IPS-20b (cell line): ENCODE data around the gene RAB10.
"Not testable (repeated sequence)": the region's sequence is repeated elsewhere in the genome, so short reads cannot be mapped to it uniquely, and the experiment has no call there.

Source experiments
- H3K27ac ChIP-seq: one replicate; pipeline ENCODE4 v1.5.1; 2013; ENCODE audit warnings: low read length
- H3K27me3 ChIP-seq: 2 replicates; pipeline ENCODE4 v1.6.1; 2013; ENCODE audit warnings: mild to moderate bottlenecking, low read length, inconsistent platforms; ENCODE audit not compliant: insufficient read depth
- H3K36me3 ChIP-seq: 2 replicates; pipeline ENCODE4 v1.6.1; 2013; ENCODE audit warnings: low read depth, mild to moderate bottlenecking, inconsistent platforms, low read length, moderate library complexity; ENCODE audit not compliant: insufficient read depth
- H3K4me1 ChIP-seq: 2 replicates; pipeline ENCODE4 v1.6.1; 2013; ENCODE audit warnings: mild to moderate bottlenecking, control low read depth, inconsistent platforms, low read length, moderate library complexity; ENCODE audit not compliant: insufficient read depth
- H3K4me3 ChIP-seq: 2 replicates; pipeline ENCODE4 v1.5.1; 2013; ENCODE audit warnings: mild to moderate bottlenecking, low read length, inconsistent platforms
- H3K9ac ChIP-seq: 2 replicates; pipeline ENCODE4 v1.6.1; 2013; ENCODE audit warnings: low read depth, mild to moderate bottlenecking, inconsistent platforms, low read length, moderate library complexity
- H3K9me3 ChIP-seq: 2 replicates; pipeline ENCODE4 v1.6.1; 2013; ENCODE audit warnings: mild to moderate bottlenecking, low read depth, low read length, inconsistent platforms; ENCODE audit not compliant: insufficient read depth

The RAB10 gene

GRCh38 chr2:26033818-26034636 lies at the start of gene RAB10:
TSS of gene RAB10 (plus strand) at chr2:26034084. CDS start at chr2:26034609, 525 bp downstream.
- H3K4me3 ChIP-seq: peak within 1 kb of the TSS; percentile 100
- no peaks in the 10 kb centered on the region for H3K27me3 ChIP-seq
- peaks cover 6% of the 10 kb centered on the region; the same call in 1 of the 2 replicates for H3K36me3 ChIP-seq

GRCh38 chr2:25988134-25988533 lies 45.8 kb upstream of the RAB10 start:
- no peak overlapping the region for H3K9ac ChIP-seq
- H3K27me3 ChIP-seq: no peaks in the 10 kb centered on the region
- H3K36me3 ChIP-seq: no peaks in the 10 kb centered on the region
- no peaks in the 10 kb centered on the region for H3K9me3 ChIP-seq
- H3K4me3 ChIP-seq: no peak overlapping the region
- H3K27ac ChIP-seq: no peak overlapping the region
- H3K4me1 ChIP-seq: no peaks in the 10 kb centered on the region

More at GRCh38 chr2:26033818-26034636, at the start of gene RAB10:
- no peaks in the 10 kb centered on the region for H3K9me3 ChIP-seq
- peaks cover 7% of the 10 kb centered on the region for H3K4me1 ChIP-seq
- H3K27ac ChIP-seq: peak within 1 kb of the TSS; percentile 97
- peak within 1 kb of the TSS; percentile 97 for H3K9ac ChIP-seq

DNA sequence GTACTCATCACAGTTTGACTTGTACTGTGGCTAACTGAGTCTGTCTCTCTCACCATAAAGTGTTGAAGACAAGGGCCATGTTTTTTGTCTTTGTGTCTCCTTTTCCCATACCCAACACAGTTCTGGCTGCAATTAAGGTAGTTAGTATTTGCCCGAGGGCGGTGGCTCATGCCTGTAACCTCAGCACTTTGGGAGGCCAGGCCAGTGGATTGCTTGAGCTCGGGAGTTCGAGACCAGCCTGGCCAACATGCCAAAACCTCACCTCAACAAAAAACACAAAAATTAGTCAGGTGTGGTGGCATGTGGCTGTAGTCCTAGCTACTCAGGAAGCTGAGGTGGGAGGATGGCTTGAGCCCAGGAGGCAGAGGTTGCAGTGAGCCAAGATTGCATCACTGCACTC lies 44.7 kb upstream of the RAB10 start:
- Histone ChIP-seq H3K4me1 (no peaks in the 10 kb centered on the region), H3K36me3 (no peaks in the 10 kb centered on the region), H3K27me3 (no peaks in the 10 kb centered on the region), H3K9ac (no peak overlapping the region), H3K4me3 (no peak overlapping the region), H3K9me3 (no peaks in the 10 kb centered on the region), H3K27ac (no peak overlapping the region)

GRCh38 chr2:25991965-25992364 lies 41.9 kb upstream of the RAB10 start:
- Histone ChIP-seq H3K27ac (no peak overlapping the region), H3K4me3 (no peak overlapping the region), H3K36me3 (no peaks in the 10 kb centered on the region), H3K9me3 (no peaks in the 10 kb centered on the region), H3K27me3 (no peaks in the 10 kb centered on the region), H3K9ac (no peak overlapping the region), H3K4me1 (no peaks in the 10 kb centered on the region)

GRCh38 chr2:25992556-25992955 lies 41.3 kb upstream of the RAB10 start:
- Histone ChIP-seq H3K27me3 (no peaks in the 10 kb centered on the region), H3K27ac (no peak overlapping the region), H3K36me3 (no peaks in the 10 kb centered on the region), H3K9ac (no peak overlapping the region), H3K9me3 (no peaks in the 10 kb centered on the region), H3K4me1 (no peaks in the 10 kb centered on the region), H3K4me3 (no peak overlapping the region)

DNA sequence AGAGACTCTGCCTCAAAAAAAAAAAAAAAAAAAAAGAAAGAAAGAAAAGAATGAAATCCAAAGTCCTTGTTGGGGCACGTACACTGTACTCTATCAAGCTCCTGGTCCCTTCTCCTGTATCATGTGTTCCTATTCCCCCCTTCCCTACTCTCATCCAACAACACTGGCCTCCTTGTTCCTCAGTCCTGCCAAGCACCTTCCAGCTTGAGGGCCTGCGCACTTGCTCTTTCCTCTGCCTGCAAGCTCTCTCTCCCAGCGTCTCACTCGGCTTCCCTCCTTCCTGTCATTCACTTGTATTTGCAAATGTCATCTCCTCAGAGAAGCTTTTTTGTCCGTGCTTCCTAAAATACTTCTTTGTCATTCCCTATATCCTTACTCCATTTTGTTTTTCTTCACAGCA lies 40.8 kb upstream of the RAB10 start:
- H3K27me3 ChIP-seq: no peaks in the 10 kb centered on the region
- H3K4me1 ChIP-seq: no peaks in the 10 kb centered on the region
- no peak overlapping the region for H3K9ac ChIP-seq
- H3K36me3 ChIP-seq: no peaks in the 10 kb centered on the region
- H3K4me3 ChIP-seq: no peak overlapping the region
- H3K9me3 ChIP-seq: no peaks in the 10 kb centered on the region
- no peak overlapping the region for H3K27ac ChIP-seq

GRCh38 chr2:25994509-25994908 lies 39.4 kb upstream of the RAB10 start:
- H3K36me3 ChIP-seq: no peaks in the 10 kb centered on the region
- H3K4me1 ChIP-seq: no peaks in the 10 kb centered on the region
- no peaks in the 10 kb centered on the region for H3K27me3 ChIP-seq
- H3K27ac ChIP-seq: no peak overlapping the region
- H3K9ac ChIP-seq: no peak overlapping the region
- no peak overlapping the region for H3K4me3 ChIP-seq
- H3K9me3 ChIP-seq: no peaks in the 10 kb centered on the region

DNA sequence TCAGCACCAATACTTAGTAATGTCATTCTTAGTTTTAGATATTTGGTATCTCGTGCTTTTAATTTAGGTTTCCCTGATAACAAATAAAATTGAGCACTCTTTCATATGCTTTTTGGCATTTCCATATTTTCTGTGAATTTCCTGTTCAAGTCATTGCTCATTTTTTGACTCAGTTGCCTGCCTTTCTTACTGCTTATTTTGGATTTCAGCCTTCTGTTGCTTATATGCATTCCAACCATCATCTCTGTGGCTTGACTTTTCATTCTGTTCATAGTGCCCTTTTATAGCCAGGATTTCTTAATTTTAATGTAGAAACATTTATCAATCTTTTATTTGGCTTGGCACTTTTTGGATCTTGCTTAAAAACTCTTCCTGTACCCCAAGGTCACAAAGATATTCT lies 37.0 kb upstream of the RAB10 start:
- no peak overlapping the region for H3K27ac ChIP-seq

DNA sequence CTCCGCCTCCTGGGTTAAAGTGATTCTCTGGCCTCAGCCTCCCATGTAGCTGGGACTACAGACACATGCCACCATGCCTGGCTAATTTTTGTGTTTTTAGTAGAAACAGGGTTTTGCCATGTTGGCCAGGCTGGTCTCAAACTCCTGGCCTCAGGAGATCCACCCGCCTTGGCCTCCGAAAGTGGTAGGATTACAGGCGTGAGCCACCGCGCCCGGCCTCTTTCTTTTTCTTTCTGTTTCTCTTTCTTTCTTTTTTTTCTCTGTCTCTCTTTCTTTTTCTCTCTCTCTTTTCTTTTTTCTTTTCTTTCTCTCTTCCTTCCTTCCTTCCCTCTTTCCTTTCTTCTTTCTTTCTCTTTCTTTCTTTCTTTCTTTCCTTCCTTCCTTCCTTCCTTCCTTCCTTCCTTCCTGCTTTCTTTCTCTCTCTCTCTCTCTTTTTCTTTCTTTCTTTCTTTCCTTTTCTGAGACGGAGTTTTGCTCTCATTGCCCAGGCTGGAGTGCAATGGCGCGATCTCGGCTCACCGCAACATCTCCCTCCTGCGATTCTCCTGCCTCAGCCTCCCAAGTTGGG lies 35.0 kb upstream of the RAB10 start:
- not testable (repeated sequence) for H3K4me3 ChIP-seq, H3K27me3 ChIP-seq, H3K9me3 ChIP-seq, H3K9ac ChIP-seq, H3K27ac ChIP-seq, H3K4me1 ChIP-seq, H3K36me3 ChIP-seq

More for the DNA sequence above, 37.0 kb upstream of the RAB10 start:
- no peaks in the 10 kb centered on the region for H3K4me1 ChIP-seq
- H3K27me3 ChIP-seq: no peaks in the 10 kb centered on the region
- H3K9me3 ChIP-seq: no peaks in the 10 kb centered on the region
- no peak overlapping the region for H3K4me3 ChIP-seq
- H3K36me3 ChIP-seq: no peaks in the 10 kb centered on the region
- H3K9ac ChIP-seq: no peak overlapping the region

GRCh38 chr2:25999406-25999805 lies 34.5 kb upstream of the RAB10 start:
- H3K27me3 ChIP-seq, H3K9me3 ChIP-seq, H3K9ac ChIP-seq, H3K27ac ChIP-seq, H3K36me3 ChIP-seq, H3K4me3 ChIP-seq, H3K4me1 ChIP-seq: not testable (repeated sequence)

DNA sequence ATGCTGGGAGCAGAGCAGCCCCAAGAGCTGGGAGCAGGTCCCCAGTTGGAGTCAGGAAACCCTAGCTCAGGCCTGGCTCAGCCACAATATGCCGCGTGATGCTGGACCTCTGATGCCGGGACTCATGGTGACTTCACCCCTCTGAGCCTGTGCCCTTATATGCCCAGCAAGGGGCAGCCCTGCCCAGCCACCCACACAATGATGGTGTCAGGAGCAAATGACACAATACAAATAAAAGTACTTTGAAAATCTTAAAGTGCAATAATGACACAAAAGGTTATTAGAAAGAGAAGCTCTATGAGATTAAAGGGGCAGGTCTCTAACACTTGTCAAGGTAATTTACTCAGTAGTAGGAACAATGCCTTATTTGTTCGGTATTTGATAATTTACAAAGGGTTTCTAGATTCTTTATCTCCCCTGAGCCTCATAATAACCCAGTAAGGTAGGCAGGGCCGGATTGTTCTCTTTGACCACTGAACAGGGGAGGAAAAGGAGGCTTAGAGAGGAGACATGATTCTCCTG lies 33.3 kb upstream of the RAB10 start:
- Histone ChIP-seq H3K4me1 (no peaks in the 10 kb centered on the region), H3K27ac (no peak overlapping the region), H3K27me3 (no peaks in the 10 kb centered on the region), H3K9me3 (no peaks in the 10 kb centered on the region), H3K9ac (no peak overlapping the region), H3K4me3 (no peak overlapping the region), H3K36me3 (no peaks in the 10 kb centered on the region)

- H3K4me1 ChIP-seq: no peaks in the 10 kb centered on the region
- no peak overlapping the region for H3K27ac ChIP-seq
- no peaks in the 10 kb centered on the region for H3K9me3 ChIP-seq
- H3K36me3 ChIP-seq: no peaks in the 10 kb centered on the region
- H3K4me3 ChIP-seq: no peak overlapping the region
- no peaks in the 10 kb centered on the region for H3K27me3 ChIP-seq
- H3K9ac ChIP-seq: no peak overlapping the region
Observed at GRCh38 chr2:26001743-26002351, 32.0 kb upstream of the RAB10 start.
